ENCODE data around the gene FBXO5.
A peak's percentile ranks its signal among the peaks of the same experiment; 100 is the strongest.

- TF ChIP-seq, protein P1, sequence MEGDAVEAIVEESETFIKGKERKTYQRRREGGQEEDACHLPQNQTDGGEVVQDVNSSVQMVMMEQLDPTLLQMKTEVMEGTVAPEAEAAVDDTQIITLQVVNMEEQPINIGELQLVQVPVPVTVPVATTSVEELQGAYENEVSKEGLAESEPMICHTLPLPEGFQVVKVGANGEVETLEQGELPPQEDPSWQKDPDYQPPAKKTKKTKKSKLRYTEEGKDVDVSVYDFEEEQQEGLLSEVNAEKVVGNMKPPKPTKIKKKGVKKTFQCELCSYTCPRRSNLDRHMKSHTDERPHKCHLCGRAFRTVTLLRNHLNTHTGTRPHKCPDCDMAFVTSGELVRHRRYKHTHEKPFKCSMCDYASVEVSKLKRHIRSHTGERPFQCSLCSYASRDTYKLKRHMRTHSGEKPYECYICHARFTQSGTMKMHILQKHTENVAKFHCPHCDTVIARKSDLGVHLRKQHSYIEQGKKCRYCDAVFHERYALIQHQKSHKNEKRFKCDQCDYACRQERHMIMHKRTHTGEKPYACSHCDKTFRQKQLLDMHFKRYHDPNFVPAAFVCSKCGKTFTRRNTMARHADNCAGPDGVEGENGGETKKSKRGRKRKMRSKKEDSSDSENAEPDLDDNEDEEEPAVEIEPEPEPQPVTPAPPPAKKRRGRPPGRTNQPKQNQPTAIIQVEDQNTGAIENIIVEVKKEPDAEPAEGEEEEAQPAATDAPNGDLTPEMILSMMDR (IDR thresholded peaks at IDR 0.05) = peak in 4 of 5 experiments; percentile 12 to 30 (median 26)
- TF ChIP-seq EP300 (IDR thresholded peaks at IDR 0.05) (no peak), POLR2A (IDR thresholded peaks at IDR 0.05) (no peak)
Measured at GRCh38 chr6:153032255-153032882, 49.5 kb upstream of the FBXO5 start.
